Esophagus muscularis mucosa (tissue), 4 donors: ENCODE results near the gene RAB11B.

Source experiments
- EP300 ChIP-seq: sonication (generic); formaldehyde crosslinking; IDR thresholded peaks from one replicate; pipeline ENCODE4 v1.6.1; 2017; ENCODE audit warnings: antibody characterized with exemption
- POLR2A ChIP-seq: fragments of 450-650 bp; IDR thresholded peaks from one replicate; pipeline ENCODE4 v1.6.1; 2017; ENCODE audit warnings: antibody characterized with exemption, moderate library complexity, mild to moderate bottlenecking, low read depth
- POLR2AphosphoS5 ChIP-seq, 2 donors: sonication (generic); formaldehyde crosslinking; IDR thresholded peaks; one replicate each; pipeline ENCODE4 v1.6.1; 2017; ENCODE audit warnings: antibody characterized with exemption in 2 of 2
- TF ChIP-seq, protein P1 (sequence below), 3 experiments: fragments of 200-600 bp in 2 of 3; fragments of 450-650 bp in 1 of 3; sonication (generic) in 2 of 3; IDR thresholded peaks; one replicate each; pipeline ENCODE4 v1.5.1; 2017 to 2019; ENCODE audit warnings: antibody characterized with exemption in 3 of 3, mild to moderate bottlenecking in 2 of 3, moderate library complexity in 1 of 3

DNA sequence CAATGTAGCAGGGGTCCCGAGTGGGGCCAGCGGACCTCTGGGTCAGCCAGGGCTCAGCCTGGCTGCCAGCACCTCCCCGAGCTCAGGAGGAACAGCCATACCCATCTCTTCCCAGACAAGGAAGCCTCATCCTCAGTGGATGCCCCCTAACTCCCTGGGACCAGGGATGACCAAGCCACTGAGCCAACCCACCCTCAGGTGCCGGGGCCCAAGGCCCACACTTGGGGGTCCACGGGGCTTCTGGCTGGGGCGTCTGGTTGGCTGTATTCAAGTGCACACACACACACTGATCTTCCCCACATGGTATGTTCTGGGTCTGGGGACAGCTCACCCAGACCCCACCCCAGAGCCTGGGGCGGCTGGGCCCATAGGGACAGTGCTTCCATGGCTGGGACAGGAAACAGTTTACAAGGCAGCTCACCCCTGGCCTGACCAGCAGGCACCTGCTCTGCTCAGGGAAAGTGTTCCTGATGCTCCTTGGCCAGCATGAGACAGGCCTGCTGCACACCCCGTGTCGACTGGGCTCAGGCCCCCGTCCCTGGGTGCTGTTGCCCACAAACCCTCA is 7.7 kb downstream of the RAB11B start:
- TF ChIP-seq POLR2A: no peak
- TF ChIP-seq, protein P1, sequence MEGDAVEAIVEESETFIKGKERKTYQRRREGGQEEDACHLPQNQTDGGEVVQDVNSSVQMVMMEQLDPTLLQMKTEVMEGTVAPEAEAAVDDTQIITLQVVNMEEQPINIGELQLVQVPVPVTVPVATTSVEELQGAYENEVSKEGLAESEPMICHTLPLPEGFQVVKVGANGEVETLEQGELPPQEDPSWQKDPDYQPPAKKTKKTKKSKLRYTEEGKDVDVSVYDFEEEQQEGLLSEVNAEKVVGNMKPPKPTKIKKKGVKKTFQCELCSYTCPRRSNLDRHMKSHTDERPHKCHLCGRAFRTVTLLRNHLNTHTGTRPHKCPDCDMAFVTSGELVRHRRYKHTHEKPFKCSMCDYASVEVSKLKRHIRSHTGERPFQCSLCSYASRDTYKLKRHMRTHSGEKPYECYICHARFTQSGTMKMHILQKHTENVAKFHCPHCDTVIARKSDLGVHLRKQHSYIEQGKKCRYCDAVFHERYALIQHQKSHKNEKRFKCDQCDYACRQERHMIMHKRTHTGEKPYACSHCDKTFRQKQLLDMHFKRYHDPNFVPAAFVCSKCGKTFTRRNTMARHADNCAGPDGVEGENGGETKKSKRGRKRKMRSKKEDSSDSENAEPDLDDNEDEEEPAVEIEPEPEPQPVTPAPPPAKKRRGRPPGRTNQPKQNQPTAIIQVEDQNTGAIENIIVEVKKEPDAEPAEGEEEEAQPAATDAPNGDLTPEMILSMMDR (IDR thresholded peaks at IDR 0.05): no peak
- TF ChIP-seq POLR2AphosphoS5 (IDR thresholded peaks at IDR 0.05): no peak
- TF ChIP-seq EP300: no peak
